ENCODE results near the gene LAMA3. TPM values are rescaled to one million over a fixed set of nuclear protein-coding genes. Genes with fewer than 3 reads are reported as not detected.
A peak's percentile ranks its signal among the peaks of the same experiment; 100 is the strongest.

LAMA3 gene
- total RNA-seq, 2 donors from 2014 or later = 5.0 to 6.4 TPM

DNA sequence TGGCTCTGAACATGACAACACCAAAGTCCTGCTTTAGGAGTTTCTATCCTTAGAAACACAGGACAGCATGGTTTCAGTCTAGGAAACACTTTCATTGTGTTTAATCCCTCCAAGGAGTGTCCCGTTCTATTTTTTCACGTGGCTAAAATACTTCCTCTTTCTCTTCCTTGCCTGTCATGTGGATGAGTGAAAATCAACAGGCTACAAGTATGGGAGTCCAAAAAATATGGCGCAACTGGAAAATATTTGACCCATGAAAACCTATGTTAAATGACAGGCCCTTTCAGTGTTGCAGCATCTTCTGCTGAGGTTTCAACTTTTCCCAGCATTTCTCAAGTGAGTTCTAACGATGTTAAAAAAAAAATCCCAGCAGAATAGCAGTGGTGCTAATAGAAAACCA is 146.3 kb downstream of the LAMA3 start:
- H3K36me3 ChIP-seq = no peaks in the 10 kb centered on the region
- peaks cover 0 to 15% of the 10 kb centered on the region in 2 donors for H3K4me1 ChIP-seq
- H3K27me3 ChIP-seq = no peaks in the 10 kb centered on the region
- TF ChIP-seq, protein P1, sequence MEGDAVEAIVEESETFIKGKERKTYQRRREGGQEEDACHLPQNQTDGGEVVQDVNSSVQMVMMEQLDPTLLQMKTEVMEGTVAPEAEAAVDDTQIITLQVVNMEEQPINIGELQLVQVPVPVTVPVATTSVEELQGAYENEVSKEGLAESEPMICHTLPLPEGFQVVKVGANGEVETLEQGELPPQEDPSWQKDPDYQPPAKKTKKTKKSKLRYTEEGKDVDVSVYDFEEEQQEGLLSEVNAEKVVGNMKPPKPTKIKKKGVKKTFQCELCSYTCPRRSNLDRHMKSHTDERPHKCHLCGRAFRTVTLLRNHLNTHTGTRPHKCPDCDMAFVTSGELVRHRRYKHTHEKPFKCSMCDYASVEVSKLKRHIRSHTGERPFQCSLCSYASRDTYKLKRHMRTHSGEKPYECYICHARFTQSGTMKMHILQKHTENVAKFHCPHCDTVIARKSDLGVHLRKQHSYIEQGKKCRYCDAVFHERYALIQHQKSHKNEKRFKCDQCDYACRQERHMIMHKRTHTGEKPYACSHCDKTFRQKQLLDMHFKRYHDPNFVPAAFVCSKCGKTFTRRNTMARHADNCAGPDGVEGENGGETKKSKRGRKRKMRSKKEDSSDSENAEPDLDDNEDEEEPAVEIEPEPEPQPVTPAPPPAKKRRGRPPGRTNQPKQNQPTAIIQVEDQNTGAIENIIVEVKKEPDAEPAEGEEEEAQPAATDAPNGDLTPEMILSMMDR (IDR thresholded peaks at IDR 0.05) = no peak
- no peak overlapping the region for H3K27ac ChIP-seq
- H3K4me3 ChIP-seq = no peak overlapping the region
- no peak for DNase-seq (ENCODE audit: low spot score)
- H3K9me3 ChIP-seq = no peaks in the 10 kb centered on the region

DNA sequence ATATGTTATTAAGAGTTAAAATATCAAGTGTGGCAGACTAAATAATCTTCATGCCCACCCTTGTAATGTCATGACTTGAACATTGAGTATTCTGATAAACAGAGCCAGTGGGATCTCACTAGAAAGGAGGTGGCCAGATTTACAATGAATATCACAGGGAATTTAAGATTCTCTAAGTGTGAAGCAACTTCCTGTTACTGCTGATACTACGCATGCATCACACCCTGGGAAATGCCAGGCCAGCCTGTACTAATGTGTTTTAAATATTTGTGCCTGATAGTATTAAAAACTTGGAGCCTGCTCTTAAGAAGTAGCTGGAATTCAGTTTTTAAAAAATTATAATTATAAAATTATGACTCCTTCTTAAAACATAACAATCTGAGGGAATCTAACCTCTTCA is 148.3 kb downstream of the LAMA3 start:
- H3K4me3 ChIP-seq = no peak overlapping the region
- no peaks in the 10 kb centered on the region for H3K36me3 ChIP-seq
- TF ChIP-seq, protein P1 (IDR thresholded peaks at IDR 0.05) = no peak
- peak; percentile 81 for DNase-seq (ENCODE audit: low spot score)
- H3K4me1 ChIP-seq = peaks cover 0 to 15% of the 10 kb centered on the region in 2 donors
- H3K27me3 ChIP-seq = no peaks in the 10 kb centered on the region
- peak overlapping the region; percentile 50 to 70 for H3K27ac ChIP-seq
- no peaks in the 10 kb centered on the region for H3K9me3 ChIP-seq

DNA sequence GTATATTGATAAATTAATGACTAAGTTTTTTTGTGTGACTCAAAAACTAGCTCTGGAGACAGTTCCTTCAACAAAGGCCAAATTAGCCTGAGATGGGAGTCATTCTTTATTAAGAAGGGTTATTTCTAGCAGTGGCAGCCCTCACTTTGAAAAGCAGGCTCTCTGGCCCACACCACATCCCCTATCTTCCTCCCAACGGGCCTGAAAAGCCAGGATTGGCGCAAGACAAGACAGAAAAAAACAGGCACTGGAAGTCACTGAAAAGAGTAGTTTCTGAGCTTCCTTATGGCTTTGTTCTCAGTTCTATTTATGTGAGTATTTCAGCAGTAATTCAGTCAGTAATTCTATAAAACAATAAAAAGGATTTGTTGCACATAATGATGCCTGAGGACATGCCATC is 149.0 kb downstream of the LAMA3 start:
- no peak overlapping the region for H3K4me3 ChIP-seq
- H3K36me3 ChIP-seq = no peaks in the 10 kb centered on the region
- no peaks in the 10 kb centered on the region for H3K9me3 ChIP-seq
- TF ChIP-seq, protein P1 (IDR thresholded peaks at IDR 0.05) = no peak
- no peak for DNase-seq (ENCODE audit: low spot score)
- H3K27ac ChIP-seq = peak overlapping the region; percentile 50 to 70
- no peaks in the 10 kb centered on the region for H3K27me3 ChIP-seq
- H3K4me1 ChIP-seq = peaks cover 0 to 15% of the 10 kb centered on the region in 2 donors

DNA sequence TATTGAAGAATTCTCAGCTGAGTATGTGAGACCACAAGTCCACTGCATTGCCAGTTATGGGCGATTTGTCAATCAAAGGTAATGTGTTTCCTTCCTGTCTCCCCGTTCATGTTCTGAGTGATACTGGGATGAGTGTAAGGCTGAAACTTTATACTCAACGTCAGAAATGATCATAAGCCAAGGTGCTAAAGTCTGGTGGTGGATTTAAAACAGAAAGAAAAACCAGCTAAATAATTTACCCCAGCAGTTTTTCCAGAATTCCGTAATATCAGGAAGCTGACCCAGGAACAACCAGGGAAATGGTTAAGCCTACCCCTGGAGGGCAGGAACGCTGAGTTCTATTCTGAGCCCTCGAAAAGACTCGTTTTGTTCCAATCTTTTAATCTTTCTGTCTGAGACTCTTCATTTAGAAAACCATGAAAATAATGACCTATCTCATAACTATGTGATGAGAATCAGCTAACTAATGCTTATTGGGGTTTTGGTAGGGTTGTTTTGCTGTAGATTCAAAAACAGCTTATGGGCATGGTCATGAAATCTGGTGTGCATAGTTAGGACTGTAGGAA is 149.6 kb downstream of the LAMA3 start:
- Histone ChIP-seq H3K4me3 (no peak overlapping the region), H3K9me3 (no peaks in the 10 kb centered on the region), H3K4me1 (peaks cover 0 to 15% of the 10 kb centered on the region in 2 donors), H3K27me3 (no peaks in the 10 kb centered on the region), H3K27ac (peak overlapping the region; percentile 50 to 70), H3K36me3 (no peaks in the 10 kb centered on the region)
- no peak for DNase-seq (ENCODE audit: low spot score)
- TF ChIP-seq, protein P1 (IDR thresholded peaks at IDR 0.05) = no peak

DNA sequence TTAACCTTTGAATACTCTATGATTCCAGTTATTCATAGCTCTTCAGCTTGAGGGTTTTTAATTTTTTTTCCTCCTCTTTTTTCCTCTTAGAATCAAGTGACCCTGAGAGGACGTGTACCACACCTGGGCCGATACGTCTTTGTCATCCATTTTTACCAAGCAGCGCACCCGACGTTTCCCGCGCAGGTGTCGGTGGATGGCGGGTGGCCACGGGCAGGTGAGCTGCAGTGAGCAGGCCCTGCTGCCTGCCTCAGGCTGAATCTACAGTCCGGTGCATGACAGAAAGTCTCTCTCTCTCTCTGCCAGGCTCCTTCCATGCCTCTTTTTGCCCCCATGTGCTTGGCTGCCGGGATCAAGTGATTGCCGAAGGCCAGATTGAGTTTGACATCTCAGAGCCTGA is 153.1 kb downstream of the LAMA3 start:
- H3K9me3 ChIP-seq = no peaks in the 10 kb centered on the region
- no peak overlapping the region for H3K4me3 ChIP-seq
- DNase-seq (ENCODE audit: low spot score) = no peak
- H3K27ac ChIP-seq = no peak overlapping the region
- TF ChIP-seq, protein P1 (IDR thresholded peaks at IDR 0.05) = no peak
- peaks cover 0 to 15% of the 10 kb centered on the region in 2 donors for H3K4me1 ChIP-seq
- H3K36me3 ChIP-seq = no peaks in the 10 kb centered on the region
- H3K27me3 ChIP-seq = no peaks in the 10 kb centered on the region

Data from right atrium auricular region (tissue), 2 donors.